HG03342 (cell line): ENCODE measurements around the gene AP3S2.
"Not testable (repeated sequence)": the region's sequence is repeated elsewhere in the genome, so short reads cannot be mapped to it uniquely, and the experiment has no call there.

Experiments used
- ATAC-seq: cut with Tn5 transposase; IDR thresholded peaks from one replicate; pipeline ENCODE4 v1.9.1; 2021; ENCODE audit warnings: mild to moderate bottlenecking, moderate library complexity; ENCODE audit not compliant: unreplicated experiment

Gene AP3S2

DNA sequence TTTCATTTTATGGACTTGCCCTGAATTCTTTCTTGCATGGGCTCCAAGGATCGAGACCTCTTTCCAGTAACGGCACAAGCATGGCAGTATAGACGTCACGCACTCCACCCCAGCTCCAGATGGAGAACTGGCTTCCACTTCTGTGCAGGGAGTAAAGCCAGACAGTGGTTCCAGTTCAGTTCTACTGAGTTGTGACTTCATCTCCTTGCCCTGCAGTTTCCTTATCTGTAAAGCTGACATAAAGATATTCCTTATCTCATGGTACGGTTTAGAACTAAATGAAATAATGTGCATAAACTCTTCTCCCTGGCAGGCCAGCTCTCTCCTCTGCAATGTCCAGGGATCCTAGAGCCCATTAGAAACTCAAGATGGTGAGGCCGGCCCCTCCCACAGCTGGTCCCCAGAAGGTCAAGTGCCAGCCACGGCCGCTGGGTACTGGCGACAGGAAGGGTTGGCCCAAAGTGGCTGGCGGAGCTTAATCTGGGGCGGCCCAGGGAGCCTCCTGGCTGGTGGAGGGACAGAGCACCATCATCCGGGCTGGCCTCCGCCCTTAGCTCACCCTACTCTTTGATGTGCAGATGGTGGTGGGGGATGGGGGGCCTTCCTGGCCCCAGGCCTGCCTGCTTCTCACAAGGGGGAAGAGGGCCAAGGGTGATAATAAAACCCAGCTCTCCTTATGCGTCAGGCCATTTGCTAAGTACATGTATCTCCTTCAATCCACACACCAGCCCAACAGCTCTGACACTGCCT lies 110.5 kb downstream of the AP3S2 start:
- no peak for ATAC-seq

DNA sequence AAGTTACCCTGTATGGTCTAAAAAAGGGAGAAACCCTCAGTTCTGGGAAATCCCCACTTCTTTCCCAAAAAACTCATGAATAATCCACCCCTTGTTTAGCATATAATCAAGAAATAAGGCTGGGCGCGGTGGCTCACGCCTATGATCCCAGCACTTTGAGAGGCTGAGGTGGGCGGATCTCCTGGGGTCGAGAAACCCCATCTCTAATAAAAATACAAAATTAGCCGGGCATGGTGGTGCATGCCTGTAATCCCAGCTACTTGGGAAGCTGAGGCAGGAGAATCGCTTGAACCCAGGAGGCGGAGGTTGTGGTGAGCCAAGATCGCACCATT lies 111.2 kb downstream of the AP3S2 start:
- ATAC-seq: not testable (repeated sequence)

DNA sequence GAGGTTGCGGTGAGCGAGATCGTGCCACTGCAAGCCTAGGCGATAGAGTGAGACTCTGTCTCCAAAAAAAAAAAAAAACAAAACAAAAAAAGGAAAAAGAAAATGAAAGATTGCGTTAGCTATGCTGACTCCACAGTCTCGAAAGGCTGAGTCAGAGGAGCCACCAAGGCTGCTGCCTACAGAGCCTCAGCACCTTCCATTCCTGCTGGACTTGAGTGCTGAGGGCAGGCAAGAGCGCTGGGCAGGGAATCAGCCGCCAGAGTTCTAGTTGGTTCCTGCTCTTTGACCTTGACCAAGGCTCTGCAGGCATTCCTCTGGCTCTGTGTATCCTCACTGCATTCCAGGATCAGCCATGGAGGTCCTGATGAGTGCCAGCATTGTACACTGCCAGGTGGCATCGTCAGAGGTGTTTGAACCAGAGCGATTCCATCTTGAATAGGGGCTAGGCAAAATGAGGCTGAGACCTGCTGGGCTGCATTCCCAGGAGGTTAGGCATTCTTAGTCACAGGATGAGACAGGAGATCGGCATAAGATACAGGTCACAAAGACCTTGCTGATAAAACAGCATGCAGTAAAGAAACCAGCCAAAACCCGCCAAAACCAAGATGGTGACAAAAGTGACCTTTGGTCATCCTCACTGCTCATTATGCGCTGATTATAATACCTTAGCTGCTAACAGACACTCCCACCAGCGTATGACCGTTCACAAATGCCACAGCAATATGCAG lies 111.7 kb downstream of the AP3S2 start:
- ATAC-seq: no peak

DNA sequence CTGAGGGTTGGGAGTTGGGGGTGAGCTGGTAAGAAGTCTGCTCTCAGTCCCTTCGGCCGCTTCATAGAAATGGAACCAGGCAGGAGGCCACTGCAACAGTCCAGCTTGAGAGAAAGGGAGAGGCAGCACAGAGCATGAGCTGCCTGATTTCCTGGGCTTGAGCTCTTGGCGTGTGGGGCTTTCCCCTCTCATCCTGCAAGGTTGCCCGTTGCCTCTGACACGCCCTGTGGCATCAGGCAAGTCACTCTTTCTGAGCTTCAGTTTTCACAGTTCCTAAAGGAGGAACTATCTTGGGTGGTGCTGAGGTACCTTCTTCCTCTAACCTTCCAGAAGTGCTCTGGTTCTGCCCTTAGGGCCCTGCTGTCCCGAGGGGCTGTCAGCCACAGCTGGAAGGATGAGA lies 112.7 kb downstream of the AP3S2 start:
- no peak for ATAC-seq

DNA sequence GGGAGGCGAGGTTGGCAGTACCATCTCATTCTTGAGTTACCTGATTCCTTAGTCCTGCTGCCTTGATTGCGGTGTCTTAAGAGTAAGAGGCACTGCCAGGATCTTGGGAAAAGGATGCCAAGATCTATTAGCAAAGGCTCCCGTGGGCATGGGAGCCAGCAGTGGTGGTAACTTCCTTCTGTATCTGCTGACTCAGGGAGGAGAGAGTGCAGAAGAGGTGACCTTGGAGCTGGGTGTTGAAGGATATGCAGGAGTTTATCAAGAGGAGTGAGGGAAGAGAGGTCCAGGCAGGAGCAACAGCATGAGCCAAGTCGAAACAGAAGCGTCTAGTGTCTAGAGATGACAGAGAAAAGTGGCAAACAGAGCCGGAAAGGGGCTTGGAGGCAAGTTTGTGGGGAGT lies 113.2 kb downstream of the AP3S2 start:
- ATAC-seq: no peak
